ENCODE measurements around the gene NOS1.

GRCh38 chr12:117342682-117343081 lies 18.7 kb downstream of the NOS1 start:
- no peak for TF ChIP-seq CTCF (IDR thresholded peaks at IDR 0.05)
- no peak for TF ChIP-seq ZFX (IDR thresholded peaks at IDR 0.05; ENCODE audit: borderline replicate concordance)

Measured in 22Rv1 (cell line).